ENCODE measurements around the gene RANBP3L. TPM values are rescaled to one million over a fixed set of nuclear protein-coding genes. Genes with fewer than 3 reads are reported as not detected.

The RANBP3L gene
- polyA plus RNA-seq, 2 of the 4 experiments (the other 2 are of a cell fraction) = not detected

DNA sequence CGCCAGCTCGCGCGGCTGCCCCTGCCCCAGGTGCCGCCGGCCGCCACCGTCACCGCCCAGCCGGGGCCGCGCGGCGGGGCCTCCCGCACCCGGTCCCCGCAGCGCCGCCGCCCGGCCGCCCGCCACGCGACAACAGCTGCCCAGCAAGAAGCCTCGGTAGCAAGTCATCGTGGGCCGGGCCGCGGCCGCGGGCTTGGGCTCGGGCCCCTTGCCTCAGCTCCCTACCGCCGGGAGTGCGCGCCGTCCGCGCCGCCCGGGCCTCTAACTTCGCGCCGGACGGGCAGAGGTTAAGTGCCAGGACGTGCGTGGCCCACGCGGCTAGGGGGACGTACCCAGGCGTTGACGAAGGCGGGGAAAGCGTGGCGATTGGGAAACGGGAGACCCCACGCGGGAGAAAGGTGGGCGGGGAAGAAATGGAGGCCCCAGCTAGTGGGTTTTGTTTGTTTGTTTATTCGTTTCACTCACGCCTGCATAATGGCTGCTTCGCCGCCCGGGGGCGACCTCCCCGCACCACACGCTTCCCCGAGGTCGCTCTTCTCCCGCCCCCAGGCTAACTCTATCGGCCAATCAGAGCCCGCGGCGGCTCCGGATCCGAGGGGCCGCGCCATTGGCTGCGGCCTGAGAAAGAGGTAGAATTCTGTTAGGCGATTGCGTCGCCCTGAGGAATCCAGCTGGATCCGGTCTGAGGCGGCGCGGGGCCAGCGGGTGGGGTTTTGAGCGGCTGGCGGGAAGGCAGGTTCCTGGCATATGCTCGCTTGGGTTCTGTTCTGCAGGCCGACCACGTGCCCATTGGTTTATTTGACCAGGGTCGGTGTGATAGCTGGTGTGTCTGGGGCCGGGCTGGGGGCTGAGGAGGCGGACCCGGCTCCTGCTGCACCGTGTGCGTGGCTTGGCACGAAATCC, 59.8 kb downstream of the RANBP3L start, which contains the start of gene NADK2 (continued):
- no peak for TF ChIP-seq NR3C1 (IDR thresholded peaks at IDR 0.05)
- TF ChIP-seq RFX5 (IDR thresholded peaks at IDR 0.05) = no peak
- TF ChIP-seq RAD21 (conservative IDR thresholded peaks at IDR 0.05 in 1 of 2, IDR thresholded peaks at IDR 0.05 in 1 of 2) = peak; percentile 21 to 48; a peak in 3 of 5 replicates
- TF ChIP-seq HOXB13 (CRISPR knock-in tag; IDR thresholded peaks at IDR 0.05; ENCODE audit: low read depth) = peak; percentile 86
- TF ChIP-seq TP53 (CRISPR knock-in tag; IDR thresholded peaks at IDR 0.05) = no peak
- TF ChIP-seq CEBPB (IDR thresholded peaks at IDR 0.05) = peak; percentile 40 to 63; a peak in 2 of 4 replicates
- TF ChIP-seq, protein P1, sequence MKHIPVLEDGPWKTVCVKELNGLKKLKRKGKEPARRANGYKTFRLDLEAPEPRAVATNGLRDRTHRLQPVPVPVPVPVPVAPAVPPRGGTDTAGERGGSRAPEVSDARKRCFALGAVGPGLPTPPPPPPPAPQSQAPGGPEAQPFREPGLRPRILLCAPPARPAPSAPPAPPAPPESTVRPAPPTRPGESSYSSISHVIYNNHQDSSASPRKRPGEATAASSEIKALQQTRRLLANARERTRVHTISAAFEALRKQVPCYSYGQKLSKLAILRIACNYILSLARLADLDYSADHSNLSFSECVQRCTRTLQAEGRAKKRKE (CRISPR knock-in tag; IDR thresholded peaks at IDR 0.05; ENCODE audit: low read depth) = peak; percentile 83; the same call in 1 of the 2 replicates
- peak; percentile 41; the same call in 1 of the 3 replicates for TF ChIP-seq SMC3 (IDR thresholded peaks at IDR 0.05)
- TF ChIP-seq POLR2AphosphoS2 (conservative IDR thresholded peaks at IDR 0.05; ENCODE audit: low read length) = no peak
- TF ChIP-seq KDM1A (IDR thresholded peaks at IDR 0.05; ENCODE audit: low read depth) = no peak
- peak; percentile 71; the same call in 1 of the 2 replicates for TF ChIP-seq MYC (IDR thresholded peaks at IDR 0.05; ENCODE audit: borderline replicate concordance, low read length)
- TF ChIP-seq, protein P2, sequence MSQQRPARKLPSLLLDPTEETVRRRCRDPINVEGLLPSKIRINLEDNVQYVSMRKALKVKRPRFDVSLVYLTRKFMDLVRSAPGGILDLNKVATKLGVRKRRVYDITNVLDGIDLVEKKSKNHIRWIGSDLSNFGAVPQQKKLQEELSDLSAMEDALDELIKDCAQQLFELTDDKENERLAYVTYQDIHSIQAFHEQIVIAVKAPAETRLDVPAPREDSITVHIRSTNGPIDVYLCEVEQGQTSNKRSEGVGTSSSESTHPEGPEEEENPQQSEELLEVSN (IDR thresholded peaks at IDR 0.05; ENCODE audit: borderline replicate concordance, low read depth) = peak; percentile 99
- TF ChIP-seq, protein P3, sequence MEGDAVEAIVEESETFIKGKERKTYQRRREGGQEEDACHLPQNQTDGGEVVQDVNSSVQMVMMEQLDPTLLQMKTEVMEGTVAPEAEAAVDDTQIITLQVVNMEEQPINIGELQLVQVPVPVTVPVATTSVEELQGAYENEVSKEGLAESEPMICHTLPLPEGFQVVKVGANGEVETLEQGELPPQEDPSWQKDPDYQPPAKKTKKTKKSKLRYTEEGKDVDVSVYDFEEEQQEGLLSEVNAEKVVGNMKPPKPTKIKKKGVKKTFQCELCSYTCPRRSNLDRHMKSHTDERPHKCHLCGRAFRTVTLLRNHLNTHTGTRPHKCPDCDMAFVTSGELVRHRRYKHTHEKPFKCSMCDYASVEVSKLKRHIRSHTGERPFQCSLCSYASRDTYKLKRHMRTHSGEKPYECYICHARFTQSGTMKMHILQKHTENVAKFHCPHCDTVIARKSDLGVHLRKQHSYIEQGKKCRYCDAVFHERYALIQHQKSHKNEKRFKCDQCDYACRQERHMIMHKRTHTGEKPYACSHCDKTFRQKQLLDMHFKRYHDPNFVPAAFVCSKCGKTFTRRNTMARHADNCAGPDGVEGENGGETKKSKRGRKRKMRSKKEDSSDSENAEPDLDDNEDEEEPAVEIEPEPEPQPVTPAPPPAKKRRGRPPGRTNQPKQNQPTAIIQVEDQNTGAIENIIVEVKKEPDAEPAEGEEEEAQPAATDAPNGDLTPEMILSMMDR (IDR thresholded peaks at IDR 0.05) = peak; percentile 47
- TF ChIP-seq, protein P4, sequence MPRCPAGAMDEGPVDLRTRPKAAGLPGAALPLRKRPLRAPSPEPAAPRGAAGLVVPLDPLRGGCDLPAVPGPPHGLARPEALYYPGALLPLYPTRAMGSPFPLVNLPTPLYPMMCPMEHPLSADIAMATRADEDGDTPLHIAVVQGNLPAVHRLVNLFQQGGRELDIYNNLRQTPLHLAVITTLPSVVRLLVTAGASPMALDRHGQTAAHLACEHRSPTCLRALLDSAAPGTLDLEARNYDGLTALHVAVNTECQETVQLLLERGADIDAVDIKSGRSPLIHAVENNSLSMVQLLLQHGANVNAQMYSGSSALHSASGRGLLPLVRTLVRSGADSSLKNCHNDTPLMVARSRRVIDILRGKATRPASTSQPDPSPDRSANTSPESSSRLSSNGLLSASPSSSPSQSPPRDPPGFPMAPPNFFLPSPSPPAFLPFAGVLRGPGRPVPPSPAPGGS (IDR thresholded peaks at IDR 0.05) = peak; percentile 80; the same call in 2 of the 3 replicates
- TF ChIP-seq ZSCAN20 (CRISPR knock-in tag; IDR thresholded peaks at IDR 0.05) = no peak
- TF ChIP-seq SREBF2 (IDR thresholded peaks at IDR 0.05) = no peak
- no peak for TF ChIP-seq ZFP36 (IDR thresholded peaks at IDR 0.05; ENCODE audit: borderline replicate concordance, partially characterized antibody)
- TF ChIP-seq ZNF302 (CRISPR knock-in tag; IDR thresholded peaks at IDR 0.05) = no peak
- 0 out of 2 replicates have a peak, but pooled peaks have one; percentile 24 for TF ChIP-seq RNF2 (IDR thresholded peaks at IDR 0.05; ENCODE audit: borderline replicate concordance, low read depth)
- TF ChIP-seq HDAC2 (IDR thresholded peaks at IDR 0.05) = no peak
- no peak for TF ChIP-seq CHD2 (IDR thresholded peaks at IDR 0.05; ENCODE audit: low read length, partially characterized antibody)
- TF ChIP-seq CHD4 (IDR thresholded peaks at IDR 0.05; ENCODE audit: borderline replicate concordance) = no peak
- TF ChIP-seq, protein P5, sequence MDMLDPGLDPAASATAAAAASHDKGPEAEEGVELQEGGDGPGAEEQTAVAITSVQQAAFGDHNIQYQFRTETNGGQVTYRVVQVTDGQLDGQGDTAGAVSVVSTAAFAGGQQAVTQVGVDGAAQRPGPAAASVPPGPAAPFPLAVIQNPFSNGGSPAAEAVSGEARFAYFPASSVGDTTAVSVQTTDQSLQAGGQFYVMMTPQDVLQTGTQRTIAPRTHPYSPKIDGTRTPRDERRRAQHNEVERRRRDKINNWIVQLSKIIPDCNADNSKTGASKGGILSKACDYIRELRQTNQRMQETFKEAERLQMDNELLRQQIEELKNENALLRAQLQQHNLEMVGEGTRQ (IDR thresholded peaks at IDR 0.05) = peak; percentile 68

All from A549 (cell line).